GM12892 (cell line): ENCODE data around the gene ANKRD29.
A peak's percentile ranks its signal among the peaks of the same experiment; 100 is the strongest.

Experiments
- DNase-seq: peaks from one replicate; pipeline ENCODE4 v3.0.0; 2011; ENCODE audit not compliant: insufficient read length
- FAIRE-seq: peaks from 2 replicates; lab custom pipeline; 2011; peaks lifted over from hg19 to GRCh38; lab: Jason Lieb, UNC
- POLR2A ChIP-seq: IDR thresholded peaks from 2 replicates; pipeline ENCODE4 v1.6.1; 2011; ENCODE audit warnings: low read depth, low read length, control low read depth
- POLR2AphosphoS5 ChIP-seq: IDR thresholded peaks from 2 replicates; pipeline ENCODE4 v1.6.1; 2011; ENCODE audit warnings: low read depth, low read length, control low read depth
- TAF1 ChIP-seq: IDR thresholded peaks from 2 replicates; pipeline ENCODE4 v1.6.1; 2011; ENCODE audit warnings: low read depth, mild to moderate bottlenecking, control low read depth, low read length, borderline replicate concordance

The ANKRD29 gene

DNA sequence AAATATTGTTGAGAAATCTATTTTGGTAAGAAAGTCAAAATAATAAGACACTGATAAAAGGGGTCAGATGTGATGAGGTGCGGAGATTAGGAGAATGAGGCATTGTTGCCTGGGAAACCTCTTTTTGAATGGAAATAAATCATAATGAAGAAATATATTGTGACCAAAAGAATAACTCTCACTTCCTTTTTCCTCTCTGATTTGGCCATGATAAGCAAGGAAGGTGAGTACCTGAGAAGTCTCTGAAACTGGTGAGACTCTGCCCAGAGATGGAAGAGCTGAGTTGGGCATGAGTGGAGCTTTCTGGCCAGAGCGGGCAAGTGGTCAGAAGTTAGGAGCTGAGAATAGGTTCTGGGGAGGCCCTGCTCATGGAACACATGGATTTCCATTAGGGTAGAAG, 38.3 kb upstream of the ANKRD29 start:
- TF ChIP-seq POLR2AphosphoS5 (no peak), TAF1 (no peak), POLR2A (no peak)
- FAIRE-seq (no peak), DNase-seq (no peak)

- TF ChIP-seq POLR2AphosphoS5 = no peak
- no peak for TF ChIP-seq TAF1
- TF ChIP-seq POLR2A = no peak
- DNase-seq (no peak), FAIRE-seq (peak; percentile 57)
Observed at GRCh38 chr18:23694637-23695430, 32.1 kb upstream of the ANKRD29 start.

GRCh38 chr18:23693846-23694245, 31.1 kb upstream of the ANKRD29 start:
- no peak for FAIRE-seq
- DNase-seq = no peak

GRCh38 chr18:23690505-23691068, 27.9 kb upstream of the ANKRD29 start:
- no peak for FAIRE-seq
- no peak for DNase-seq
- TF ChIP-seq TAF1 (no peak), POLR2A (no peak), POLR2AphosphoS5 (no peak)

More at GRCh38 chr18:23693846-23694245, 31.1 kb upstream of the ANKRD29 start:
- no peak for TF ChIP-seq POLR2A
- TF ChIP-seq TAF1 = no peak
- no peak for TF ChIP-seq POLR2AphosphoS5

DNA sequence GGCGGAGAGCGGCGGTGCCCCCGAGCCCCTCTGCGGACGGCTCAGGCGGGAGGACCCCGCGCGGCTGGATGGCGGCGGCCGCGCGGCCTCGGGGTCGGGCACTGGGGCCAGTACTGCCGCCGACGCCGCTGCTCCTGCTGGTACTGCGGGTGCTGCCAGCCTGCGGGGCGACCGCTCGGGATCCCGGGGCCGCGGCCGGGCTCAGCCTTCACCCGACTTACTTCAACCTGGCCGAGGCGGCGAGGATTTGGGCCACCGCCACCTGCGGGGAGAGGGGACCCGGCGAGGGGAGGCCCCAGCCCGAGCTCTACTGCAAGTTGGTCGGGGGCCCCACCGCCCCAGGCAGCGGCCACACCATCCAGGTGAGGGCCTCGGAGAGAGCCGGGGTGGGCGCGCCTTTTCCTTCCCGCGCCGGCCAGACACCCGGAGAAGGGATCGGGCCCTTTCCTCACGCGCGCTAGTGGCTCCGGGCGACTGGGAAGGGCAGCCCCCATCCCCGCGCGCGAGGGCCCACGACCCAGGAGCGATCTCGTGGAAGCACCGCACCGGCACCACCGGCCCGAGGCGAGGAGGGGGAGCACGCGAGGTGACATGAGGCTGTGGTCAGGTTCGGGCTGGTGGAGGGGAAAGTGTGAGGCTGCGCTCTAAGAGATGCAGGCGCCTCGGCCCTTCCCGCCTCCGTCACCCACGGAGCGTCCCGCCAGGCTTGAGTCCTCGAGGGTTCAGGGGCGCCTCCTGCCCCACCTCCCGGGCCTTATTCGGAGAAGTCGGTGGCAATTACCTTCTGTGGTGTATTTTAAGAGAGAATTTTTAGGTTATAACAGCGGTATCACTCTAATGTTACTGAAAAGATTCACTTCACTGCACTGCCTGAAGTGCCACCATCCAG, 27.1 kb upstream of the ANKRD29 start:
- DNase-seq = no peak
- TF ChIP-seq POLR2A (no peak), TAF1 (no peak), POLR2AphosphoS5 (no peak)
- no peak for FAIRE-seq

GRCh38 chr18:23689031-23689615, 26.4 kb upstream of the ANKRD29 start, which contains the start of gene LAMA3:
TSS of gene LAMA3 (plus strand) at chr18:23689453. CDS start at chr18:23689684, 231 bp downstream.
- FAIRE-seq = no peak
- TF ChIP-seq POLR2A (no peak), POLR2AphosphoS5 (no peak), TAF1 (no peak)
- no peak for DNase-seq

DNA sequence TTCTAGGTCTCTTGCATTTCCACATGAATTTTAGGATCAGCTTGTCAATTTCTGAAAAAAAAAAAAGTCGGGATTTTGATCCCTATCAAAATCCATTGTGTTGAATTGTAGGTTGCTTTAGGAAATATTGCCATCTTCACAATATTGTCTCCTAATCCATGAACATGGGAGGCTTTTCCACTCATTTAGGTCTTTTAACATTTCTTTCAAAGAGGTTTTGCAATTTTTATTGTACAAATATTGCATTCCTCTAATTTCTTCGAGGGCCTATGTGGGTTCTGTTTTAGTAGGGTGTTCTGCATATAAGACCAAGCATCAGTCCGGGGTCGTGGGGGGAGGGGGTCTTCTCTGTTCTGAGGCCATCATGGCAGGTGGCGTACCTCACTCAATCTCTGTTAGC, 25.8 kb upstream of the ANKRD29 start:
- FAIRE-seq = no peak
- no peak for TF ChIP-seq POLR2AphosphoS5
- no peak for TF ChIP-seq POLR2A
- no peak for TF ChIP-seq TAF1
- no peak for DNase-seq

DNA sequence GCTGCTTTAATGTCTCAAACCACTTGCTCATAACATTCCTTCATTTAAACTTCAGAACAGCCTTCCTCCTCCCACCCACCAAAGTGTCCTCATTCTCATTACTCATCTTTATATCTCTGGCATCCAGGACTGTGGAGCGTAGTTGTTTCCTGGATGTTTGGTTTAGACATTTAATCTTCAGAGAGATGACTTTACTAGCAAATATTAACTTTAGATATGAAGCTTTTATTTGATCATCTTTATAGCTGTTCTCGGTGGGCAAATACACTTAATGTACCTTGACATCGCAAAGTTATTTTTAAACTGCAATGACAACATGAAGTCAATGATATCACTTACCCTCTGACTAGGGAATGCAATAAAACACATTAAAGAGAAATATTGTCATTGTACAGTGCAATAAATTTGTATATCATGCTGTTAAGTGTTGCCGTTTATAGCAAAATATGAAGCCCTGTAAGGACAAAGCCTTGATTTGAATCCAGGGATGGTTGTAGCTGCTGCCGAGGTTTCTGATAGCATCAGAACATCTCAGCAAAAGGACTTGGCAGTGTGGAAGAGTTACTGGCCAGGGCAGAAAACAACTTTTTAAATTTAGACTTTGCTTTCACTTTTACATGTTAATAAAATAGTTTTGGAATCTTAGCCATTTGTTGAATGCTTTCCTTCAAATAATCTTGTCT, 21.9 kb upstream of the ANKRD29 start:
- DNase-seq = no peak
- FAIRE-seq = no peak
- no peak for TF ChIP-seq TAF1
- no peak for TF ChIP-seq POLR2AphosphoS5
- TF ChIP-seq POLR2A = no peak

- FAIRE-seq (peak; percentile 24), DNase-seq (no peak)
- TF ChIP-seq POLR2A = no peak
- no peak for TF ChIP-seq POLR2AphosphoS5
- no peak for TF ChIP-seq TAF1
Observed at GRCh38 chr18:23683671-23684070, 21.0 kb upstream of the ANKRD29 start.

DNA sequence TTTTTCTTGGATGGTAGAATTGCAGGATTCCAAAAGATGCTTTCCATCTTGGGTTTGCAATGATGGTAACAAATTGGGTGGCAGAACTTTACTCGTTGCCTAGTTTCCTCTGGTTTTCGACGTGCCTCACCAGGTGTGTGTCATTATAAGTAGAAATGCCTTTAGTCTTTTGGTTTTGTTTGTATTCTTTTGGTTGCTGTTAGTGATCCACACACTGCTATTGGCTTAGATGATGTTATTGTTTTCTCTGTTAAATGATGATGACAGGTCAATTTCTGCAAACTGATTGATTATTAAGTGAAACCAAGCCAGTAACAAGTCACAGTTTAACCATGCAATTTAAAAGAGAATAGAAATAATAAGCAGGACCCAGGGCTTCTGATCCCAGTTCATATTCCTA, 20.4 kb upstream of the ANKRD29 start:
- no peak for DNase-seq
- TF ChIP-seq TAF1 = no peak
- TF ChIP-seq POLR2A = no peak
- no peak for TF ChIP-seq POLR2AphosphoS5
- FAIRE-seq = no peak
